Right cardiac atrium (tissue), 5 donors: ENCODE data around the gene ZNF660. TPM values are rescaled to one million over a fixed set of nuclear protein-coding genes. Genes with fewer than 3 reads are reported as not detected.
"Not testable (repeated sequence)": the region's sequence is repeated elsewhere in the genome, so short reads cannot be mapped to it uniquely, and the experiment has no call there.

Source experiments
- ATAC-seq, 2 donors: fragments of 200-7000 bp; cut with Tn5 transposase; one replicate each; pipeline versions ENCODE4 v1.8.0 to v1.9.1; 2020; ENCODE audit warnings: moderate library complexity in 2 of 2, mild to moderate bottlenecking in 1 of 2
- DNase-seq, 3 donors: peaks; one replicate each; pipeline ENCODE4 v3.0.0-alpha.2; 2020
- H3K27ac ChIP-seq: one replicate; pipeline ENCODE4 v1.5.1; 2013; ENCODE audit warnings: mild to moderate bottlenecking, low read length, control low read depth, moderate library complexity
- H3K27me3 ChIP-seq: one replicate; pipeline ENCODE4 v1.6.1; 2013; ENCODE audit not compliant: control insufficient read depth, insufficient read depth
- H3K4me1 ChIP-seq: one replicate; pipeline ENCODE4 v1.6.1; 2013; ENCODE audit warnings: low read length; ENCODE audit not compliant: control insufficient read depth, insufficient read depth
- H3K4me3 ChIP-seq: one replicate; pipeline ENCODE4 v1.5.1; 2013; ENCODE audit warnings: low read length, control low read depth
- H3K9me3 ChIP-seq: one replicate; pipeline ENCODE4 v1.6.1; 2013; ENCODE audit warnings: low read length; ENCODE audit not compliant: control insufficient read depth
- WGBS: extraction: QIAGEN DNeasy Blood & Tissue Kit; methylation state at CpG from one replicate; pipeline ENCODE4 v1.1.7; 2013; 5-methylcytosine and 5-hydroxymethylcytosine counted together
- intact Hi-C, 4 donors: fragments of 100-400 bp; cut with DNase I; formaldehyde crosslinking; loops; one replicate each; pipeline versions ENCODE4 v1.11.0 to v1.14.0; 2022 to 2023
- polyA plus RNA-seq: library from polyadenylated mRNA; stranded (reverse); fragments of 200-250 nt; gene quantifications from one replicate; pipeline ENCODE4 v1.2.3, GENCODE V29; 2013
- total RNA-seq, 4 donors: library from RNA; stranded (reverse); fragmentation: NEBNext Ultra II Directional; extraction: Animal tissue kit (Norgen Biotek cat#: 25700); gene quantifications; one replicate each; pipeline ENCODE4 v1.2.1, GENCODE V29; 2021
- donor health status: healthy with polysubstance abuse.
- donor health status: DM: no; HTN: yes; CAD: no.
- donor health status: DM: no; HTN: no; CAD: no.
- donor health status: DM: no; HTN: yes; CAD: no; lungs with severe emphysema.
- donor health status: DM: yes; HTN: yes; CAD: no.

Gene ZNF660
- total and polyA plus RNA-seq, 5 donors: 1.0 to 2.3 (median 1.9) TPM

- ATAC-seq: peak; percentile 63 to 74
- Histone ChIP-seq H3K4me3 (no peak overlapping the region), H3K9me3 (no peaks in the 10 kb centered on the region), H3K27me3 (no peaks in the 10 kb centered on the region), H3K27ac (no peak overlapping the region), H3K4me1 (no peaks in the 10 kb centered on the region)
- no peak for DNase-seq
- intact Hi-C loops: no loop called here
Observed at GRCh38 chr3:44576613-44577012, 8.2 kb upstream of the ZNF660 start.

GRCh38 chr3:44577354-44577952 is 7.3 kb upstream of the ZNF660 start:
- intact Hi-C loops, H3K9me3 ChIP-seq, ATAC-seq, H3K4me3 ChIP-seq, H3K4me1 ChIP-seq, H3K27me3 ChIP-seq, H3K27ac ChIP-seq: not testable (repeated sequence)
- DNase-seq: peak in 1 of 3 donors; percentile 33
- WGBS: 69% methylated on average over 11 of the region's 11 CpGs

GRCh38 chr3:44578316-44578715 is 6.4 kb upstream of the ZNF660 start:
- intact Hi-C loops, H3K9me3 ChIP-seq, H3K27ac ChIP-seq, ATAC-seq, H3K4me1 ChIP-seq, H3K27me3 ChIP-seq, H3K4me3 ChIP-seq, DNase-seq: not testable (repeated sequence)
- WGBS: 97% methylated on average over 22 of the region's 22 CpGs

- H3K27ac ChIP-seq, ATAC-seq, H3K9me3 ChIP-seq, H3K27me3 ChIP-seq, H3K4me3 ChIP-seq, intact Hi-C loops, H3K4me1 ChIP-seq: not testable (repeated sequence)
- peak in 2 of 3 donors; percentile 41 to 57 for DNase-seq
- 97% methylated on average over 37 of the region's 37 CpGs for whole genome bisulfite sequencing
Observed at GRCh38 chr3:44578924-44579515, 5.7 kb upstream of the ZNF660 start.

GRCh38 chr3:44579749-44580148 is 5.0 kb upstream of the ZNF660 start:
- H3K27ac ChIP-seq, H3K27me3 ChIP-seq, H3K9me3 ChIP-seq, intact Hi-C loops, H3K4me1 ChIP-seq, H3K4me3 ChIP-seq, ATAC-seq: not testable (repeated sequence)
- DNase-seq: peak in 1 of 3 donors; percentile 47
- 97% methylated on average over 15 of the region's 15 CpGs for WGBS

- H3K27me3 ChIP-seq, H3K9me3 ChIP-seq, H3K4me1 ChIP-seq, H3K27ac ChIP-seq, intact Hi-C loops, H3K4me3 ChIP-seq, ATAC-seq: not testable (repeated sequence)
- peak in 1 of 3 donors; percentile 33 for DNase-seq
- 39% methylated on average over 62 of the region's 62 CpGs for WGBS
Observed at GRCh38 chr3:44580971-44581370, 3.8 kb upstream of the ZNF660 start.

- H3K27me3 ChIP-seq: no peaks in the 10 kb centered on the region
- no peak overlapping the region for H3K4me3 ChIP-seq
- 78% methylated on average over 1 of the region's 1 CpG for WGBS
- H3K27ac ChIP-seq: no peak overlapping the region
- ATAC-seq: no peak
- intact Hi-C loops: no loop called here
- no peaks in the 10 kb centered on the region for H3K4me1 ChIP-seq
- DNase-seq: no peak
- H3K9me3 ChIP-seq: peaks cover 3% of the 10 kb centered on the region
Observed at GRCh38 chr3:44596621-44597020, 11.9 kb downstream of the ZNF660 start.

GRCh38 chr3:44601749-44602148 is 17.0 kb downstream of the ZNF660 start:
- intact Hi-C loops: no loop called here
- ATAC-seq (no peak), DNase-seq (no peak)
- Histone ChIP-seq H3K27ac (no peak overlapping the region), H3K9me3 (no peaks in the 10 kb centered on the region), H3K4me3 (no peak overlapping the region), H3K27me3 (no peaks in the 10 kb centered on the region), H3K4me1 (no peaks in the 10 kb centered on the region)
- 93% methylated on average over 2 of the region's 2 CpGs for WGBS

GRCh38 chr3:44612678-44613077 is 27.9 kb downstream of the ZNF660 start:
- H3K27ac ChIP-seq: no peak overlapping the region
- H3K27me3 ChIP-seq: no peaks in the 10 kb centered on the region
- H3K4me1 ChIP-seq: no peaks in the 10 kb centered on the region
- no peaks in the 10 kb centered on the region for H3K9me3 ChIP-seq
- no peak overlapping the region for H3K4me3 ChIP-seq
- ATAC-seq (no peak), DNase-seq (no peak)
- intact Hi-C loops: no loop called here

- ATAC-seq (peak; percentile 98 to 99), DNase-seq (peak; percentile 89 to 94 (median 93))
- Histone ChIP-seq H3K4me3 (peak within 1 kb of the TSS; percentile 99), H3K4me1 (peaks cover 3% of the 10 kb centered on the region), H3K27ac (peak within 1 kb of the TSS; percentile 88), H3K9me3 (no peaks in the 10 kb centered on the region), H3K27me3 (no peaks in the 10 kb centered on the region)
- intact Hi-C loops: no loop called here
- WGBS: under 1% methylated on average over 47 of the region's 47 CpGs
Observed at GRCh38 chr3:44624749-44625480, 40.2 kb downstream of the ZNF660 start, which contains the start of gene ZNF197. Gene ZNF197, plus strand, starts transcription at chr3:44625036. Its CDS starts 4,119 bp downstream, at chr3:44629155.

- no peak for DNase-seq
- WGBS: 81% methylated on average over 2 of the region's 2 CpGs
- H3K27ac ChIP-seq: no peak overlapping the region
- H3K9me3 ChIP-seq: no peaks in the 10 kb centered on the region
- no peak for ATAC-seq
- intact Hi-C loops: no loop called here
- peaks cover 3% of the 10 kb centered on the region for H3K4me1 ChIP-seq
- H3K27me3 ChIP-seq: no peaks in the 10 kb centered on the region
- H3K4me3 ChIP-seq: no peak overlapping the region
Observed at GRCh38 chr3:44628716-44629115, 44.0 kb downstream of the ZNF660 start.
